ENCODE measurements around the gene HSD17B14.
"Not testable (repeated sequence)": the region's sequence is repeated elsewhere in the genome, so short reads cannot be mapped to it uniquely, and the experiment has no call there.

Gene HSD17B14

GRCh38 chr19:48867746-48868113, 31.4 kb upstream of the HSD17B14 start:
- DNase-seq = no peak

GRCh38 chr19:48867123-48867745, 30.9 kb upstream of the HSD17B14 start:
- DNase-seq = no peak

- no peak for DNase-seq
These were observed 30.4 kb upstream of the HSD17B14 start for GRCh38 chr19:48866692-48867091.

GRCh38 chr19:48862827-48863226, 26.5 kb upstream of the HSD17B14 start:
- DNase-seq = no peak

- no peak for DNase-seq
These were observed 25.0 kb upstream of the HSD17B14 start for GRCh38 chr19:48861313-48861712.

- DNase-seq = peak in 3 of 56 donors; percentile 5 to 51 (median 11)
These were observed 23.7 kb upstream of the HSD17B14 start for GRCh38 chr19:48859711-48860572.

- peak in 4 of 56 donors; percentile 1 to 8 (median 3) for DNase-seq
These were observed 22.9 kb upstream of the HSD17B14 start for GRCh38 chr19:48858984-48859710.

GRCh38 chr19:48856921-48857320, 20.6 kb upstream of the HSD17B14 start:
- DNase-seq = no peak

GRCh38 chr19:48854103-48854502, 17.8 kb upstream of the HSD17B14 start:
- no peak for DNase-seq

- DNase-seq = no peak
These were observed 17.2 kb upstream of the HSD17B14 start for GRCh38 chr19:48853483-48853882.

- no peak for DNase-seq
These were observed 16.0 kb upstream of the HSD17B14 start for GRCh38 chr19:48852292-48852691.

- not testable (repeated sequence) for DNase-seq
These were observed 10.4 kb upstream of the HSD17B14 start for GRCh38 chr19:48846659-48847058.

GRCh38 chr19:48845384-48845783, 9.1 kb upstream of the HSD17B14 start:
- DNase-seq = no peak

GRCh38 chr19:48844472-48844871, 8.2 kb upstream of the HSD17B14 start:
- DNase-seq = no peak

GRCh38 chr19:48842789-48843162, 6.5 kb upstream of the HSD17B14 start:
- DNase-seq = peak in 29 of 56 donors; percentile 0 to 53 (median 23)

- no peak for DNase-seq
These were observed 5.3 kb upstream of the HSD17B14 start for GRCh38 chr19:48841571-48841970.

- DNase-seq = no peak
These were observed 4.8 kb upstream of the HSD17B14 start for GRCh38 chr19:48841047-48841446.

GRCh38 chr19:48837687-48838086, 1.4 kb upstream of the HSD17B14 start:
- DNase-seq = peak in 1 of 56 donors; percentile 21

GRCh38 chr19:48837051-48837524, 797 bp upstream of the HSD17B14 start:
- DNase-seq = peak in 55 of 56 donors; percentile 9 to 90 (median 67)

- DNase-seq = peak in 55 of 56 donors; percentile 36 to 95 (median 79)
These were observed 580 bp downstream of the HSD17B14 start for GRCh38 chr19:48835734-48836088.

GRCh38 chr19:48833977-48834376, 2.3 kb downstream of the HSD17B14 start:
- no peak for DNase-seq

- no peak for DNase-seq
These were observed 3.2 kb downstream of the HSD17B14 start for GRCh38 chr19:48833049-48833448.
